ENCODE results near the gene TMEM220.
A peak's percentile ranks its signal among the peaks of the same experiment; 100 is the strongest.
"Not testable (repeated sequence)": the region's sequence is repeated elsewhere in the genome, so short reads cannot be mapped to it uniquely, and the experiment has no call there.

Gene TMEM220

GRCh38 chr17:10754861-10755591 lies 25.2 kb upstream of the TMEM220 start:
- no peak for DNase-seq

GRCh38 chr17:10754109-10754508 lies 24.3 kb upstream of the TMEM220 start:
- no peak for DNase-seq

GRCh38 chr17:10752696-10753095 lies 22.9 kb upstream of the TMEM220 start:
- no peak for DNase-seq

DNA sequence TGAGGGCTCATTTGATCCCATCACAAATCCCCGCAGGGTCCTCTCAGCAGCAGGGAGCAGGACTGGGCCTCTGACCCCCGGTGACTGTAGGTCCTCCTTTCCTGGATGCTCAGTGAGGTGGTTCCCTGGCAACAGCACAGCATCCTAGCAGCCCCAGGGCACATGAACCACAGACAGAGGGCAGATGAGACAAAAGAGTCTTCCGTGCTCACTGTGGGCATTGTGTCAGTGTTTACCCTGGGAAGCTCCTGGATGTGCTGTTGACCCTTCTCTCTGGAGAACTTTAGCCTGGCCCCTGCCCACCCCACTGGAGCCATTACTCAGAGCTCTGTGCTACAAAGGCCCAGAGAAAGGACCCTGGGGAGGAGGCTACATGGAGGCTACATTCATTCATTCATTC lies 21.7 kb upstream of the TMEM220 start:
- DNase-seq: no peak

- no peak for DNase-seq
These were observed 20.4 kb upstream of the TMEM220 start for GRCh38 chr17:10750210-10750609.

DNA sequence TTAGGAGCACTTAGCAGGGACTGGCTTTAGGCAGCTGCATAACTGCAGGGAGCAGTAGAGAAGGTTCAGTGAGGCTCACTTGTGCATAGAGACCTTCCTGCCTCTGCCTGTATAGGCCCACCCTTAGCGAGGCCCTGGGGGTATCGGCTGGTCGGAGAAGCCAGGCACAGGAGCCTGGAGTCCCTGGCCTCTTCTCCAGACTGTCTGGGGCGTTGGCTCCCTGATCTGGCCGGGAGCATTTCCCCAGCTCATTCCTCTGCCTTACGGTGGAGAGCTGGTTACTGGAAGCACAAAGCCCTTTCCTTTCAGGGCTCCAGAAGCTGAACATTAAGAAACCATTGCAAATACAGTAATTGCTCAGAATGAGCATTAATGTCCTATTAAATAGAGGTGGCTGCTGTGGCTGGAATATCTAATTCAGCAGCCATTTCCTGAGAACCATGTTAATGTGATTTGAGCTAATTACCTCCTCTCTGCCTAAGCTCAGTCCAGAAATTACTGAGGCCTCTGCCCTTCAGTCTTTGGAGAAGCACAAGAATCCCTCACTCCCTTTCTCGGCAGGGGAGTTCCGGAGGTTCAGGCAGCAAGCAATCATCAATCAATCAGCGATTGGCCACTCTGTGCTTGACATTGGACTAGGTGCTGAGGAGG lies 18.8 kb upstream of the TMEM220 start:
- DNase-seq: no peak

- DNase-seq: no peak
These were observed 15.4 kb upstream of the TMEM220 start for GRCh38 chr17:10745231-10745630.

GRCh38 chr17:10744501-10745000 lies 14.7 kb upstream of the TMEM220 start:
- no peak for DNase-seq

GRCh38 chr17:10743316-10744009 lies 13.6 kb upstream of the TMEM220 start:
- DNase-seq: no peak

DNA sequence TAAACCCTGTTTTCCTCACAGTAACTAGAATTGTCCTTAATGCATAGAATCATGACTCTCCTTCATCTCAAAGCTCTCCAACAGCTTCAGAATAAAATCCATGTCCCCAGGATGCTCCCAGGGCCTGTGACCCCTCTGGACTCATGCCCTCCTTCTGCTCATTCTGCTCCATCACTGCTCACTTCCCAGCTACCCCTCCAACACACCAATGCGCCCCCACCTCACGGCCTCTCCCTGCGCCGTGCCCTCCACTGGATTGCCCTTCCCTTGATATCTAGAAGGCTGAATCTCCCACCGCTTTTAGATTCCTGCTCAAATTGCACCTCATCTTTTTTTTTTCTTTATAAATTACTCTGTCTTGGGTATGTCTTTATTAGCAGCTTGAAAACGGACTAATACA lies 12.6 kb upstream of the TMEM220 start:
- DNase-seq: no peak

- no peak for DNase-seq
These were observed 11.8 kb upstream of the TMEM220 start for GRCh38 chr17:10741416-10742135.

DNA sequence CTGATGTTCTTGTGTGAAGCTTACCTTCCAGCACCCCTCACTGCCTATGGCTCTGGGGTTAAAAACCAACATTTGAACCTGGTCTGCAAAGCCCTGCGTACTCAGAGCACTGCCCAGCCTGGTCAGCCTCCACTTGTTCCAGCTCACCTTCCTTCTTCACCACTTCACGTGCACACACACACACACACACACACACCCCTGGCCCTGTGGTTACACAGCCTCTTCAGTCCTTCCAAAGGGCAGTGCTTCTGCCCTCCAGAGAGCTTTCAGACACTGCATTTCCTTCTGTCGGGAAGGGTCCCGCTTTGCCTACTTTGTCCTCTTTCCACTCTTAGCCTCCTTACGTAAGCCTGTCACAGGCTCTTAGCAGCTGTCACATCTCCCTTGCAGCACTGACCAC lies 9.6 kb upstream of the TMEM220 start:
- no peak for DNase-seq

DNA sequence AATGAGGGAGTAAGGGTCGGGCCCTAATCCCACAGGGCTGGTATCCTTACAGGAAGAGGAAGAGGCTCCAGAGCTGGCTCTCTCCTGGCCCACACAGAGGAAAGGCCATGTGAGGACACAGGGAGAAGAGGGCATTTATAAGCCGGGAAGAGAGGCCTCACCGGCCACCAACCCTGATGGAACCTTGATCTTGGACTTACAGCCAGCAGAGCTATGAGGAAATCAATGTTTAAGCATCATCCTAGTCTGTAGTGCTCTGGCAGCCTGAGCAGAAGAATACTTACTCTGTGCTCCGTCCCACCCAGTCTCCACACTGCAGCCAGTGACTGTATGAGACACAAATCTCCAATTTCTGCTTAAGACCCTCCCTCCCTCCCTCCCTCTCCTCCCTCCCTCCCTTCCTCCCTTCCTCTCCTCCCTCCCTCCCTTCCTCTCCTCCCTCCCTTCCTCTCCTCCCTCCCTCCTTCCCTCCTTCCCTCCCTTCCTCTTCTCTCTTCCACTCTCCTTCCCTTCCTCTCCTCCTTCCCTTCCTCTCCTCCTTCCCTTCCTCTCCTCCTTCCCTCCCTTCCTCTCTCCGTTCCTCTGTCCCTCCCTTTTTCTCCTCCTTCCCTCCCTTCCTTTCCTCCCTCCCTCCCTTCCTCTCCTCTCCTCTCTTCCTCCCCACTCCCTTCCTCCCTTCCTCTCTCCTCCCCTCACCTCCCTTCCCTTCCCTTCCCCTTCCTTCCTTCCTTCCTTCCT lies 8.9 kb upstream of the TMEM220 start:
- DNase-seq: no peak

DNA sequence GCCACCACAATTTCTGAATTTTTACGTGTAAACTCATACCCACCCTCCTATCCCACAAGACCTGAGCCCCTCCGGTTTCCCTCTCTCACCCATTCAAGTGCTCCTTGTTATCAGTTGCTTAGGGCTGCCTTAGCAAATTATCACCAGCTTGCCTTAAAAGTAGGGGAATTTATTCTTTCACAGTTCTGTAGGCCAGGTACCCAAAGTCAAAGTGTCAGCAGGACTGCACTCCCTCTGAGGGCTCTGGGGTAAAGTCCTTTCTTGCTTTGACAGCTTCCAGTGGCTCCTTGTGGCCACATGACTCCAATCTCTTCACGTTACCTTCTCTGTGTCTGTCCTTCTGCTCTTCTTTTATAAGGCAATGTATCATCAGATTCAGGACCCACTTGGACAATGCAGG lies 7.9 kb upstream of the TMEM220 start:
- DNase-seq: no peak

- DNase-seq: peak; percentile 65
These were observed 7.4 kb upstream of the TMEM220 start for GRCh38 chr17:10737168-10737622.

DNA sequence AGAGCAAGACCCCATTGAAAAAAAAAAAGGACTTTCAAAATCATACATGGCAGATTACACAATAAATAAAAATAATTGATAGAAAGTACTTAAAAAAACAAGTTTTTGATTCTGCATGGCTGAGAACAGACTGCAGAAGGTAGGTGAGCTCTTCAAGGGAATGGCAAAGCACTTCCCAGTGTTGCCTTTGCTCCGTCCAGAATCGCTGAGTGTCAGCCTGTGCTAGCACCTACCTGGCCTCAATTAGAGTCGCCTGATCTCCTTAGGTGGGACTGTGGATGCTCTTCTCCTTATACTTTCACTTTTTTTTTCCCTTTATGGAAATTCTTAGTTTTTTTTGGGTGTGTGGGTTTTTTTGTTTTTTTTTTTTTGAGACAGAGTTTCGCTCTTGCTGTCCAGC lies 6.0 kb upstream of the TMEM220 start:
- DNase-seq: no peak

DNA sequence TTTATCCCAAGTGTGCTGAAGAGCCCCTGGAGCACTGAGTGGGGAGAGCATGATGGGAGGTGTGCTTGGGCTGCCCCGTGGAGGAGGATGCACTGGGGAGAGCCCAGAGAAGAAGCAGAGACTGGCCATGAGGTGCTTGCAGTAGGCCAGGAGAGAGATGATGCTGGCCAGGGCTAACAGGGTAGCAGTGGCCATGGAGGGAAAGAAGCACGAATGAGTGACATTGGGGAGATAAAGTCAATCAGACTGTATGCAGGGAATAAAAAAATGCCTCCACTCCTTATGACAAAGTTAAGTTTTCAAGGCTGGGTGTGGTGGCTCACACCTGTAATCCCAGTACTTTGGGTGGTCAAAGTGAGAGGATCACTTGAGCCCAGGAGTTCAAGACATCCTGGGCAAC lies 5.4 kb upstream of the TMEM220 start:
- DNase-seq: no peak

- no peak for DNase-seq
These were observed 3.8 kb upstream of the TMEM220 start for GRCh38 chr17:10733666-10734065.

DNA sequence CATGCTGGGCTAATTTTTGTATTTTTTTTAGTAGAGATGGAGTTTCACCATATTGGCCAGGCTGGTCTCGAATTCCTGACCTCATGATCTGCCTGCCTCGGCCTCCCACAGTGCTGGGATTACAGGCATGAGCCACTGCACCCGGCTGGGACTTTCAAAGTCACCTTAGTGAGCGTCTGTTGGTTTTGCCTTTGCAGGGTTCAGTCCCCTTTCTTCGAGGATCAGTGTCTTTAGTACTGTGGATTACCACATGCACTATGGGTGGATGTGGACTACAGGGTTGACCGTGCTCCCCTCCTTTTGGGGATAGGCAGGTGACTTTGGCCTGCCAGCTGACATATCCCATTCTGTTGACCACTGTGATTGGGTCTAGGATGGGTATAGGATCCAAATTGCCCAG lies 2.3 kb upstream of the TMEM220 start:
- DNase-seq: not testable (repeated sequence)

- no peak for DNase-seq
These were observed 1.6 kb upstream of the TMEM220 start for GRCh38 chr17:10731408-10731879.

DNA sequence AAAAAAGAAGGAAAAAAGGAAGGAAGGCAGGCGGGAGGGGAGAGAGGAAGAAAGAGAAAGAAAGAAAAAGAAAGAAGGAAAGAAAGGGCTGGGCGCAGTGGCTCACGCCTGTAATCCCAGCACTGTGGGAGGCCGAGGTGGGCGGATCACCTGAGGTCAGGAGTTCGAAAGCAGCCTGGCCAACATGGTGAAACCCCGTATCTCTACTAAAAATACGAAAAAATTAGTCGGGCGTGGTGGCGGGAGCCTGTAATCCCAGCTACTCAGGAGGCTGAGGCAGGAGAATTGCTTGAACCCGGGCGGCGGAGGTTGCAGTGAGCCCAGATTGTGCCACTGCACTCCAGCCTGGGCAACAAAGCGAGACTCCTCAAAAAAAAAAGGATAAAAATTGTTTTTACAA lies 424 bp upstream of the TMEM220 start:
- DNase-seq: peak; percentile 66

DNA sequence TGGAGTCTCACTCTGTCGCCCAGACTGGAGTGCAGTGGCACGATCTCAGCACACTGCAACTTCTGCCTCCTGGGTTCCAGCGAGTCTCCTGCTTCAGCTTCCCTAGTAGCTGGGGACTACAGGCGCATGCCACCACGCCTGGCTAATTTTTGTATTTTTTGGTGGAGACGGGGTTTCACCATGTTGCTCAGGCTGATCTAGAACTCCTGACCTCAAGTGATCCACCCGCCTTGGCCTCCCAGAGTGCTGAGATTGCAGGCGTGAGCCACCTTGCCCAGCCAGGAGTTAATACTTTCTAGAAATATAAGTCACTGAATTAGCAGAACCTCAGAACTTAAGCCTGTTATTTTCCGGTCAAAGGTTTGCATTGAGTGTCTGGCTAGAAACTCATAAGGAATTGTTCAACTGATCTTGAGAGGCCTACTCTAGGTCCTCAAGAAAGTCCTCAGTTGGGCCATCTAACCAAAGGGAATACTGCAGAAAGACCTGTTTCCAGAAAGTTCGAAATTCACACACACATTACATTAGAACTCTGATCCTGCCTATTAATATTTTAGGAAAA lies 1.4 kb downstream of the TMEM220 start:
- no peak for DNase-seq
